ENCODE data around the gene TMEM59L. TPM values are rescaled to one million over a fixed set of nuclear protein-coding genes. Genes with fewer than 3 reads are reported as not detected.

TMEM59L gene
- total and polyA plus RNA-seq, 2 donors (not counting 1 experiment from before 2014, with no cell fraction given): not detected

GRCh38 chr19:18605196-18605545 is 7.5 kb upstream of the TMEM59L start:
- 12% methylated on average over 17 of the region's 17 CpGs for WGBS (ENCODE audit: insufficient coverage)
- intact Hi-C loops (cut with micrococcal nuclease): no loop called here
- Mint-ChIP-seq H3K4me1 (peaks cover 23% of the 10 kb centered on the region), H3K27ac (no peak overlapping the region), H3K9me3 (ENCODE audit: insufficient read depth) (no peaks in the 10 kb centered on the region), H3K4me3 (peak overlapping the region; percentile 66), H3K27me3 (peaks cover 45% of the 10 kb centered on the region)
- Histone ChIP-seq H3K27ac (ENCODE audit: low read length in 2 of 2) (no peak overlapping the region), H3K4me2 (replicated peaks; ENCODE audit: low read depth, low read length, poor library complexity, severe bottlenecking) (peak overlapping the region; percentile 47), H3K36me3 (replicated peaks in 1 of 2; ENCODE audit: control extremely low read depth in 1 of 2, control insufficient read depth in 1 of 2, extremely low read depth in 1 of 2, insufficient read depth in 2 of 2, low read length in 1 of 2) (no peaks in the 10 kb centered on the region), H3K79me2 (ENCODE audit: control insufficient read depth, insufficient read depth, low read length) (no peaks in the 10 kb centered on the region), H3K4me1 (ENCODE audit: control insufficient read depth in 2 of 2, insufficient read depth in 2 of 2, low read length in 2 of 2) (peaks cover 29 to 31% of the 10 kb centered on the region in 2 donors), H3K27me3 (replicated peaks in 1 of 4; ENCODE audit: control extremely low read depth in 1 of 4, control insufficient read depth in 3 of 4, insufficient read depth in 4 of 4, low read length in 3 of 4) (peaks cover 0 to 71% (median 50%) of the 10 kb centered on the region in 4 experiments), H2AFZ (ENCODE audit: insufficient read depth, low read depth, low read length, poor library complexity, severe bottlenecking) (no peak overlapping the region), H3K9me3 (ENCODE audit: control extremely low read depth in 1 of 3, control insufficient read depth in 2 of 3, insufficient read depth in 1 of 3, low read length in 2 of 3) (peaks cover 0 to 12% (median 0%) of the 10 kb centered on the region in 3 donors), H4K20me1 (ENCODE audit: control insufficient read depth, insufficient read depth, low read length, poor library complexity, severe bottlenecking) (no peaks in the 10 kb centered on the region), H3K4me3 (ENCODE audit: control extremely low read depth in 1 of 5, extremely low read depth in 1 of 5, insufficient read depth in 1 of 5, low read depth in 2 of 5, low read length in 4 of 5) (no peak overlapping the region), H3K9ac (ENCODE audit: low read length) (no peak overlapping the region)
- no peak for TF ChIP-seq EZH2 (IDR thresholded peaks at IDR 0.05; ENCODE audit: borderline replicate concordance, insufficient read depth, low read depth, low read length, poor library complexity, severe bottlenecking)
- no peak for TF ChIP-seq CTCF (IDR thresholded peaks at IDR 0.05)
- ChIA-PET CTCF (interaction anchor here (0.6 kb wide), 1 partner anchor 19 kb away, joined by 3 read pairs; no protein-coding TSS in a partner anchor), POLR2A (no interaction called here)
- no peak for ATAC-seq (ENCODE audit: low read depth)
- DNase-seq: no peak

- Histone ChIP-seq H3K4me1 (ENCODE audit: control insufficient read depth in 2 of 2, insufficient read depth in 2 of 2, low read length in 2 of 2) (peaks cover 31 to 33% of the 10 kb centered on the region in 2 donors), H3K4me2 (replicated peaks; ENCODE audit: low read depth, low read length, poor library complexity, severe bottlenecking) (peak overlapping the region; percentile 47), H3K9ac (ENCODE audit: low read length) (no peak overlapping the region), H3K27ac (ENCODE audit: low read length in 2 of 2) (no peak overlapping the region), H3K79me2 (ENCODE audit: control insufficient read depth, insufficient read depth, low read length) (no peaks in the 10 kb centered on the region), H3K27me3 (replicated peaks in 1 of 4; ENCODE audit: control extremely low read depth in 1 of 4, control insufficient read depth in 3 of 4, insufficient read depth in 4 of 4, low read length in 3 of 4) (peaks cover 0 to 77% (median 55%) of the 10 kb centered on the region in 4 experiments), H3K4me3 (ENCODE audit: control extremely low read depth in 1 of 5, extremely low read depth in 1 of 5, insufficient read depth in 1 of 5, low read depth in 2 of 5, low read length in 4 of 5) (no peak overlapping the region), H3K9me3 (ENCODE audit: control extremely low read depth in 1 of 3, control insufficient read depth in 2 of 3, insufficient read depth in 1 of 3, low read length in 2 of 3) (peaks cover 0 to 15% (median 0%) of the 10 kb centered on the region in 3 donors), H3K36me3 (replicated peaks in 1 of 2; ENCODE audit: control extremely low read depth in 1 of 2, control insufficient read depth in 1 of 2, extremely low read depth in 1 of 2, insufficient read depth in 2 of 2, low read length in 1 of 2) (no peaks in the 10 kb centered on the region), H4K20me1 (ENCODE audit: control insufficient read depth, insufficient read depth, low read length, poor library complexity, severe bottlenecking) (no peaks in the 10 kb centered on the region), H2AFZ (ENCODE audit: insufficient read depth, low read depth, low read length, poor library complexity, severe bottlenecking) (no peak overlapping the region)
- TF ChIP-seq CTCF (IDR thresholded peaks at IDR 0.05): no peak
- TF ChIP-seq EZH2 (IDR thresholded peaks at IDR 0.05; ENCODE audit: borderline replicate concordance, insufficient read depth, low read depth, low read length, poor library complexity, severe bottlenecking): no peak
- ChIA-PET CTCF (interaction anchor here (0.6 kb wide), 1 partner anchor 19 kb away, joined by 3 read pairs; no protein-coding TSS in a partner anchor), POLR2A (no interaction called here)
- Mint-ChIP-seq H3K27ac (no peak overlapping the region), H3K4me3 (peak overlapping the region; percentile 66), H3K4me1 (peaks cover 23% of the 10 kb centered on the region), H3K27me3 (peaks cover 45% of the 10 kb centered on the region), H3K9me3 (ENCODE audit: insufficient read depth) (no peaks in the 10 kb centered on the region)
- ATAC-seq (ENCODE audit: low read depth): peak; percentile 12
- intact Hi-C loops (cut with micrococcal nuclease): no loop called here
- 2% methylated on average over 65 of the region's 65 CpGs for WGBS (ENCODE audit: insufficient coverage)
- DNase-seq: no peak
Measured at GRCh38 chr19:18605546-18606280, 7.0 kb upstream of the TMEM59L start.
